Calu3 (cell line): Measurements from ENCODE around the gene LY6G6D. TPM values are rescaled to one million over a fixed set of nuclear protein-coding genes. Genes with fewer than 3 reads are reported as not detected.
A peak's percentile ranks its signal among the peaks of the same experiment; 100 is the strongest.

Experiments
- BruUV-seq: library from RNA; stranded (reverse); fragments of 400-500 nt; replicated peaks from 2 replicates; lab custom pipeline; 2021; lab: Mats Ljungman, UMichigan
- CTCF ChIA-PET: fragments of 300-600 bp; sonication (Branson Sonifier 250); formaldehyde crosslinking; loops from one replicate; lab custom pipeline; 2022; ENCODE audit warnings: antibody characterized with exemption; lab: Charles Lee
- DNase-seq: peaks from one replicate; pipeline ENCODE4 v3.0.0; 2022
- H3K27ac Mint-ChIP-seq: one replicate; pipeline ENCODE4 v1.8.0; 2022; ENCODE audit warnings: mixed read lengths; ENCODE audit not compliant: unreplicated experiment
- H3K27me3 Mint-ChIP-seq: one replicate; pipeline ENCODE4 v1.8.0; 2022; ENCODE audit warnings: mixed read lengths; ENCODE audit not compliant: unreplicated experiment
- H3K36me3 Mint-ChIP-seq: one replicate; pipeline ENCODE4 v1.8.0; 2022; ENCODE audit warnings: mild to moderate bottlenecking, moderate library complexity, mixed read lengths; ENCODE audit not compliant: insufficient read depth, unreplicated experiment
- H3K4me1 Mint-ChIP-seq: one replicate; pipeline ENCODE4 v1.8.0; 2022; ENCODE audit warnings: mild to moderate bottlenecking, low read depth, mixed read lengths; ENCODE audit not compliant: unreplicated experiment
- H3K4me3 Mint-ChIP-seq: one replicate; pipeline ENCODE4 v1.8.0; 2022; ENCODE audit warnings: mild to moderate bottlenecking, low read depth, moderate library complexity, mixed read lengths; ENCODE audit not compliant: unreplicated experiment
- H3K9me3 Mint-ChIP-seq: one replicate; pipeline ENCODE4 v1.8.0; 2022; ENCODE audit warnings: low read depth, mixed read lengths; ENCODE audit not compliant: unreplicated experiment
- CTCF ChIP-seq: fragments of 200-600 bp; IDR thresholded peaks from one replicate; pipeline ENCODE4 v1.8.0; 2022; ENCODE audit warnings: antibody characterized with exemption; ENCODE audit not compliant: unreplicated experiment
- intact Hi-C: fragments of 100-400 bp; cut with micrococcal nuclease; formaldehyde crosslinking; loops from one replicate; pipeline ENCODE4 v1.10.0; 2022; ENCODE audit not compliant: unreplicated experiment
- total RNA-seq: library from RNA; stranded (reverse); gene quantifications from 2 replicates; pipeline ENCODE4 v1.2.3, GENCODE V29; 2022

LY6G6D gene
- total RNA-seq, 1 experiment from 2014 or later: not detected

DNA sequence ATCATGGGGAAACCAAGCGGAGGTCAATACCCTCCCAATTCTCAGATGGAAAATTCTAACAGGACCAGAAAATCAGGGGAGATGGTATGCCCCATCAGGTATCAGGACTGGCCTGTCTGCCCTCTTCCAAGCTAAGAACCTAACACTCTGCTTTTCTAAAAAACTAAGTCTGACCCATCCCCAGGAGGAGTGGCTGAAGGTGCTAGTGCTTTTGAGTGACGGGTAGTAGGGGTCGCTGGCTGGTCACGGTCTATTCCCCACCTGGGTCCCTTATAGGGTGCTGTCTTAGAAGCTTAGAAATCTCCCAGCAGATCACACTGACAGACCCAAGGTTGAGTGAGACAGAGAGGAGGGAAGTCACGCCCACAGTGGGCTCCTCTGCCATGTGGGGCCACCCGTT lies 21.6 kb upstream of the LY6G6D start:
- H3K4me1 Mint-ChIP-seq: peaks cover 16% of the 10 kb centered on the region
- no TSS peak for BruUV-seq

GRCh38 chr6:31697555-31697954 lies 17.6 kb upstream of the LY6G6D start:
- no peak overlapping the region for H3K4me3 Mint-ChIP-seq
- H3K27me3 Mint-ChIP-seq: no peaks in the 10 kb centered on the region
- peaks cover 36% of the 10 kb centered on the region for H3K36me3 Mint-ChIP-seq
- DNase-seq: no peak
- H3K4me1 Mint-ChIP-seq: no peaks in the 10 kb centered on the region
- CTCF ChIA-PET: interaction anchor here (0.7 kb wide), 1 partner anchor 253 kb away, joined by 3 read pairs; no protein-coding TSS in a partner anchor
- TF ChIP-seq CTCF: no peak
- no peaks in the 10 kb centered on the region for H3K9me3 Mint-ChIP-seq
- no TSS peak for BruUV-seq
- intact Hi-C loops: no loop called here
- no peak overlapping the region for H3K27ac Mint-ChIP-seq

More for the DNA sequence above, 21.6 kb upstream of the LY6G6D start:
- Mint-ChIP-seq H3K36me3 (peaks cover 43% of the 10 kb centered on the region), H3K27ac (no peak overlapping the region), H3K9me3 (no peaks in the 10 kb centered on the region), H3K27me3 (no peaks in the 10 kb centered on the region), H3K4me3 (no peak overlapping the region)
- no peak for TF ChIP-seq CTCF
- DNase-seq: no peak
- CTCF ChIA-PET: interaction anchor here (0.8 to 1.9 kb wide), 2 partner anchors 46 to 116 kb away, joined by 3 to 4 read pairs; partner anchors contain the start of gene MSH5
- intact Hi-C loops: no loop called here

DNA sequence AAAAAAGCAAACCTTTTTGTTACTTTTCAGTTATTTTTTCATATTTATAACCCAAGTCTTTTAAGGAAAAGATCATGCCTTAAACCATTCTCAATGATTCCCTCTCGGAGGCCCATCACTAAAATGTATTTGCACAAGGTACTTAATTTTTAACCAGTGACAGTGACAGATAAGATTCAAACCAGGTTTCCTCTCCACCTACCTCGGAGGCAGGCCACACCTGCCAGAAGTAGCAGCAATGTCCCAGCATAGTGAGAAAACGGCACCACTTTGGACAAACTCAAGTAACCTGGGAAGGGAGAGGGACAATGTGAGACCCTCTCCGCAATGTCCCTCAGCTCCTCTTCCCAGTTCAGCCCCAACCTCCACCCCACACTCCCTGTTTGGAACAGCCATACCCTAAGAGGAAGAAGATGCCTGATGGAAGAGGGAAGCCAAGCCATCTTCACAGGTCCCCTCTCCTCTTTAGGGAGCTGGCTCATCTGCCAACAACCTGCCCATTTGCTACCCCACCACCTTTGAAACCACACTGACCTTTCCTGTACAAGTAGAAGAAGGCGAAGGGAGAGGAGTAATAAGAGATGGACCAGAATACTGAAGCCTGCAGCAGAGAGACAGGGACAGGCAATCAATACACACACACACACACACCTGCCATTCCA lies 14.3 kb upstream of the LY6G6D start:
- no peak for DNase-seq
- no peaks in the 10 kb centered on the region for H3K9me3 Mint-ChIP-seq
- H3K36me3 Mint-ChIP-seq: peaks cover 28% of the 10 kb centered on the region
- intact Hi-C loops: loop anchor here (5.0 kb wide), 1 partner anchor 36 kb away; the partner anchor contains the start of gene CLIC1
- H3K4me1 Mint-ChIP-seq: peaks cover 7% of the 10 kb centered on the region
- H3K27ac Mint-ChIP-seq: no peak overlapping the region
- BruUV-seq: no TSS peak
- H3K27me3 Mint-ChIP-seq: no peaks in the 10 kb centered on the region
- no peak for TF ChIP-seq CTCF
- H3K4me3 Mint-ChIP-seq: no peak overlapping the region
- CTCF ChIA-PET: interaction anchor here (0.8 to 1.0 kb wide), 2 partner anchors 11 to 29 kb away, joined by 3 read pairs; no protein-coding TSS in a partner anchor

GRCh38 chr6:31701666-31702404 lies 13.3 kb upstream of the LY6G6D start:
- no TSS peak for BruUV-seq
- CTCF ChIA-PET: interaction anchor here (0.8 to 1.8 kb wide), 4 partner anchors 11 to 37 kb away, joined by 3 to 14 read pairs (median 5); partner anchors contain the start of genes DDAH2 and MSH5

More at GRCh38 chr6:31701666-31702404, 13.3 kb upstream of the LY6G6D start:
- no peak for DNase-seq
- Mint-ChIP-seq H3K27me3 (no peaks in the 10 kb centered on the region), H3K4me3 (peak overlapping the region; percentile 77), H3K4me1 (peaks cover 7% of the 10 kb centered on the region), H3K9me3 (no peaks in the 10 kb centered on the region), H3K36me3 (peaks cover 22% of the 10 kb centered on the region), H3K27ac (peak overlapping the region; percentile 66)
- intact Hi-C loops: loop anchor here (5.0 kb wide), 1 partner anchor 35 kb away; the partner anchor contains the start of gene CLIC1
- TF ChIP-seq CTCF: no peak
